ENCODE results near the gene NBPF26. TPM values are rescaled to one million over a fixed set of nuclear protein-coding genes. Genes with fewer than 3 reads are reported as not detected.
"Not testable (repeated sequence)": the region's sequence is repeated elsewhere in the genome, so short reads cannot be mapped to it uniquely, and the experiment has no call there.

NBPF26 gene
- total and polyA plus RNA-seq, 2 of the 8 experiments (the other 6 are each of a cell fraction or from before 2014, with no cell fraction given) = 3.4 to 4.7 TPM

- H2BK5ac ChIP-seq (ENCODE audit: low read depth, low read length); DNase-seq (ENCODE audit: low read depth in 1 of 2, low spot score in 2 of 2); H3K79me1 ChIP-seq (ENCODE audit: low read depth, low read length); H3K9me3 ChIP-seq (ENCODE audit: insufficient read depth in 2 of 2, low read depth in 1 of 2, low read length in 1 of 2); H3K18ac ChIP-seq (ENCODE audit: extremely low read depth, low read length); POLR2A ChIA-PET (ENCODE audit: partially characterized antibody); H3K4me1 ChIP-seq (replicated peaks in 1 of 4; ENCODE audit: control insufficient read depth in 3 of 4, insufficient read depth in 4 of 4, low read length in 3 of 4); H2BK12ac ChIP-seq (ENCODE audit: low read depth, low read length); H2AK5ac ChIP-seq (ENCODE audit: low read depth, low read length); H3K23me2 ChIP-seq (ENCODE audit: low read depth, low read length); H2AFZ ChIP-seq (ENCODE audit: low read length); H3K4ac ChIP-seq (replicated peaks; ENCODE audit: insufficient read length, low read depth, low read length); H4K20me1 ChIP-seq (replicated peaks in 1 of 2; ENCODE audit: control insufficient read depth in 1 of 2, insufficient read depth in 2 of 2, low read length in 2 of 2); H3K4me3 ChIP-seq (ENCODE audit: extremely low read depth in 1 of 4, insufficient read depth in 2 of 4, low read depth in 3 of 4, low read length in 4 of 4); H3K27me3 ChIP-seq (replicated peaks in 1 of 4; ENCODE audit: control insufficient read depth in 3 of 4, extremely low read depth in 1 of 4, insufficient read depth in 3 of 4, low read length in 3 of 4); CTCF ChIA-PET (ENCODE audit: partially characterized antibody); H3K27ac ChIP-seq (ENCODE audit: low read depth, low read length); H2BK20ac ChIP-seq (ENCODE audit: low read length); H2BK120ac ChIP-seq (replicated peaks; ENCODE audit: low read depth, low read length); H4K5ac ChIP-seq (ENCODE audit: insufficient read length, low read depth, low read length); H3K36me3 ChIP-seq (ENCODE audit: control insufficient read depth in 2 of 4, insufficient read depth in 4 of 4, low read length in 3 of 4); FAIRE-seq; H3K9ac ChIP-seq (replicated peaks in 1 of 4; ENCODE audit: extremely low read depth in 1 of 4, low read depth in 3 of 4, low read length in 3 of 4); H3K4me2 ChIP-seq (ENCODE audit: insufficient read depth in 1 of 2, low read depth in 2 of 2, low read length in 2 of 2); H3K79me2 ChIP-seq (ENCODE audit: control insufficient read depth in 1 of 2, insufficient read depth in 2 of 2, low read length in 2 of 2); H3K56ac ChIP-seq (replicated peaks; ENCODE audit: insufficient read length, low read depth, low read length); H4K91ac ChIP-seq (replicated peaks; ENCODE audit: insufficient read length, low read length); H2BK15ac ChIP-seq (ENCODE audit: low read length); H3K23ac ChIP-seq (ENCODE audit: insufficient read length); H4K8ac ChIP-seq (ENCODE audit: extremely low read depth, insufficient read depth, low read length); H3K14ac ChIP-seq (ENCODE audit: insufficient read length): not testable (repeated sequence)
- no CpG with 5 or more reads among the region's 6 CpGs for WGBS, 2 experiments (ENCODE audit: extremely low coverage in 1 of 2, insufficient coverage in 1 of 2, insufficient read length in 1 of 2, insufficient replicate concordance in 2 of 2, low coverage in 1 of 2, low lambda C conversion rate in 2 of 2, missing lambda C conversion rate in 1 of 2)
Measured at GRCh38 chr1:120687250-120687649, 36.5 kb upstream of the NBPF26 start.

GRCh38 chr1:120700807-120701562 lies 22.8 kb upstream of the NBPF26 start:
- CTCF ChIA-PET (ENCODE audit: partially characterized antibody); H3K27me3 ChIP-seq (replicated peaks in 1 of 4; ENCODE audit: control insufficient read depth in 3 of 4, extremely low read depth in 1 of 4, insufficient read depth in 3 of 4, low read length in 3 of 4); H3K4me2 ChIP-seq (ENCODE audit: insufficient read depth in 1 of 2, low read depth in 2 of 2, low read length in 2 of 2): not testable (repeated sequence)

More at GRCh38 chr1:120700807-120701562, 22.8 kb upstream of the NBPF26 start:
- H3K9ac ChIP-seq (replicated peaks in 1 of 4; ENCODE audit: extremely low read depth in 1 of 4, low read depth in 3 of 4, low read length in 3 of 4); H3K79me2 ChIP-seq (ENCODE audit: control insufficient read depth in 1 of 2, insufficient read depth in 2 of 2, low read length in 2 of 2); H3K27ac ChIP-seq (ENCODE audit: low read depth, low read length); H3K36me3 ChIP-seq (ENCODE audit: control insufficient read depth in 2 of 4, insufficient read depth in 4 of 4, low read length in 3 of 4); H4K20me1 ChIP-seq (replicated peaks in 1 of 2; ENCODE audit: control insufficient read depth in 1 of 2, insufficient read depth in 2 of 2, low read length in 2 of 2); H3K23ac ChIP-seq (ENCODE audit: insufficient read length); H2BK12ac ChIP-seq (ENCODE audit: low read depth, low read length); H2BK20ac ChIP-seq (ENCODE audit: low read length); H2AK5ac ChIP-seq (ENCODE audit: low read depth, low read length); H3K18ac ChIP-seq (ENCODE audit: extremely low read depth, low read length); H2BK15ac ChIP-seq (ENCODE audit: low read length); FAIRE-seq; H3K79me1 ChIP-seq (ENCODE audit: low read depth, low read length); H3K4me1 ChIP-seq (replicated peaks in 1 of 4; ENCODE audit: control insufficient read depth in 3 of 4, insufficient read depth in 4 of 4, low read length in 3 of 4); H2BK5ac ChIP-seq (ENCODE audit: low read depth, low read length); H4K8ac ChIP-seq (ENCODE audit: extremely low read depth, insufficient read depth, low read length); H3K4ac ChIP-seq (replicated peaks; ENCODE audit: insufficient read length, low read depth, low read length); H4K91ac ChIP-seq (replicated peaks; ENCODE audit: insufficient read length, low read length); POLR2A ChIA-PET (ENCODE audit: partially characterized antibody); H3K56ac ChIP-seq (replicated peaks; ENCODE audit: insufficient read length, low read depth, low read length); H2BK120ac ChIP-seq (replicated peaks; ENCODE audit: low read depth, low read length); H3K23me2 ChIP-seq (ENCODE audit: low read depth, low read length); H3K14ac ChIP-seq (ENCODE audit: insufficient read length); H3K9me3 ChIP-seq (ENCODE audit: insufficient read depth in 2 of 2, low read depth in 1 of 2, low read length in 1 of 2); H2AFZ ChIP-seq (ENCODE audit: low read length); H4K5ac ChIP-seq (ENCODE audit: insufficient read length, low read depth, low read length); H3K4me3 ChIP-seq (ENCODE audit: extremely low read depth in 1 of 4, insufficient read depth in 2 of 4, low read depth in 3 of 4, low read length in 4 of 4): not testable (repeated sequence)
- 8% methylated on average over 6 of the region's 53 CpGs; no CpG with 5 or more reads in 1 of the 2 experiments for WGBS, 2 experiments (ENCODE audit: extremely low coverage in 1 of 2, insufficient coverage in 1 of 2, insufficient read length in 1 of 2, insufficient replicate concordance in 2 of 2, low coverage in 1 of 2, low lambda C conversion rate in 2 of 2, missing lambda C conversion rate in 1 of 2)
- peak in 1 of 2 experiments; percentile 46 for DNase-seq (ENCODE audit: low read depth in 1 of 2, low spot score in 2 of 2)
